Mucosa of descending colon (tissue), 3 donors: ENCODE data around the gene SYNRG. TPM values are rescaled to one million over a fixed set of nuclear protein-coding genes. Genes with fewer than 3 reads are reported as not detected.

Experiments used
- ATAC-seq: fragments of 200-7000 bp; cut with Tn5 transposase; one replicate; pipeline ENCODE4 v1.9.1; 2020; ENCODE audit warnings: mild to moderate bottlenecking, moderate library complexity
- DNase-seq, 3 donors: peaks; one replicate each; pipeline ENCODE4 v3.0.0-alpha.2; 2020
- H3K36me3 ChIP-seq: fragments of 200-600 bp; one replicate; pipeline ENCODE4 v1.8.0; 2021; ENCODE audit warnings: low read depth, mild to moderate bottlenecking
- H3K4me1 ChIP-seq: fragments of 200-600 bp; one replicate; pipeline ENCODE4 v1.8.0; 2021; ENCODE audit warnings: low read depth, mild to moderate bottlenecking
- H3K4me3 ChIP-seq: fragments of 200-600 bp; one replicate; pipeline ENCODE4 v1.8.0; 2021; ENCODE audit warnings: mild to moderate bottlenecking
- H3K9me3 ChIP-seq: fragments of 200-600 bp; one replicate; pipeline ENCODE4 v1.8.0; 2021; ENCODE audit warnings: mild to moderate bottlenecking
- CTCF ChIP-seq: fragments of 200-600 bp; IDR thresholded peaks from one replicate; pipeline ENCODE4 v1.8.0; 2022; ENCODE audit warnings: antibody characterized with exemption, mild to moderate bottlenecking
- intact Hi-C, 2 donors: fragments of 100-400 bp; cut with DNase I in 1 of 2; cut with micrococcal nuclease in 1 of 2; formaldehyde crosslinking; loops; one replicate each; pipeline versions ENCODE4 v1.11.0 to v1.11.1; 2022; cut with DNase I, micrococcal nuclease
- total RNA-seq, 3 donors: library from RNA; stranded (reverse); fragmentation: NEBNext Ultra II Directional in 2 of 3; extraction: Animal tissue kit (Norgen Biotek cat#: 25700) in 2 of 3; gene quantifications; one replicate each; pipeline versions ENCODE4 v1.2.1 to v1.2.4, GENCODE V29; 2021 to 2023
- donor health status: DM: no; HTN: no; CAD: no; lungs with moderate emphysema.
- donor health status: DM: no; HTN: no; CAD: no.
- donor health status: DM: no; HTN: yes; CAD: no.

SYNRG gene
- total RNA-seq, 3 donors from 2014 or later, result 36.8 to 46.2 (median 38.1) TPM

- intact Hi-C loops, result no loop called here
- no peak for ATAC-seq
- Histone ChIP-seq H3K4me3 (no peak overlapping the region), H3K4me1 (no peaks in the 10 kb centered on the region), H3K9me3 (no peaks in the 10 kb centered on the region), H3K36me3 (no peaks in the 10 kb centered on the region)
- TF ChIP-seq CTCF, result no peak
- DNase-seq, result no peak
Measured at GRCh38 chr17:37558299-37558698, 50.9 kb downstream of the SYNRG start.

- Histone ChIP-seq H3K4me1 (no peaks in the 10 kb centered on the region), H3K9me3 (no peaks in the 10 kb centered on the region), H3K4me3 (no peak overlapping the region), H3K36me3 (no peaks in the 10 kb centered on the region)
- intact Hi-C loops, result no loop called here
- TF ChIP-seq CTCF, result no peak
- DNase-seq (no peak), ATAC-seq (no peak)
Measured at GRCh38 chr17:37557482-37557881, 51.7 kb downstream of the SYNRG start.

GRCh38 chr17:37555386-37555785 is 53.8 kb downstream of the SYNRG start:
- DNase-seq, result no peak
- H3K9me3 ChIP-seq, result no peaks in the 10 kb centered on the region
- no peaks in the 10 kb centered on the region for H3K4me1 ChIP-seq
- intact Hi-C loops, result no loop called here
- peak; percentile 73 for ATAC-seq
- H3K36me3 ChIP-seq, result no peaks in the 10 kb centered on the region
- H3K4me3 ChIP-seq, result no peak overlapping the region
- no peak for TF ChIP-seq CTCF

- Histone ChIP-seq H3K4me1 (no peaks in the 10 kb centered on the region), H3K4me3 (no peak overlapping the region), H3K36me3 (no peaks in the 10 kb centered on the region), H3K9me3 (no peaks in the 10 kb centered on the region)
- intact Hi-C loops, result no loop called here
- no peak for TF ChIP-seq CTCF
- ATAC-seq (no peak), DNase-seq (no peak)
Measured at GRCh38 chr17:37553401-37553966, 55.7 kb downstream of the SYNRG start.

GRCh38 chr17:37551788-37552187 is 57.4 kb downstream of the SYNRG start:
- intact Hi-C loops, result no loop called here
- no peak for ATAC-seq

More at GRCh38 chr17:37551788-37552187, 57.4 kb downstream of the SYNRG start:
- no peak for TF ChIP-seq CTCF
- H3K36me3 ChIP-seq, result no peaks in the 10 kb centered on the region
- DNase-seq, result no peak
- no peak overlapping the region for H3K4me3 ChIP-seq
- H3K9me3 ChIP-seq, result no peaks in the 10 kb centered on the region
- H3K4me1 ChIP-seq, result no peaks in the 10 kb centered on the region
